HL-60 (cell line): Measurements from ENCODE around the gene DUOXA2.

Source experiments
- CTCF ChIP-seq: IDR thresholded peaks from one replicate; pipeline ENCODE4 v1.5.1; 2011; ENCODE audit warnings: low read length, control low read depth, inconsistent platforms; ENCODE audit not compliant: insufficient read depth
- REST ChIP-seq: IDR thresholded peaks from 2 replicates; pipeline ENCODE4 v1.6.1; 2012; ENCODE audit warnings: low read depth; ENCODE audit not compliant: insufficient replicate concordance
- SPI1 ChIP-seq: IDR thresholded peaks from 2 replicates; pipeline ENCODE4 v1.6.1; 2012; ENCODE audit warnings: low read depth, mild to moderate bottlenecking, borderline replicate concordance

- no peak for TF ChIP-seq CTCF
- no peak for TF ChIP-seq REST
- no peak for TF ChIP-seq SPI1
Measured at GRCh38 chr15:45099549-45100165, 14.5 kb upstream of the DUOXA2 start.
